Hepatocyte (in vitro differentiated cells): ENCODE measurements around the gene SLC39A10. TPM values are rescaled to one million over a fixed set of nuclear protein-coding genes. Genes with fewer than 3 reads are reported as not detected.

Experiments used
- DNase-seq: peaks from one replicate; pipeline ENCODE4 v3.0.0-alpha.2; 2016; ENCODE audit warnings: low spot score
- H2AFZ ChIP-seq: fragments of 200-600 bp; sonication (generic); 2 replicates; pipeline ENCODE4 v1.6.0; 2016; ENCODE audit warnings: antibody characterized with exemption, mild to moderate bottlenecking
- H3K27ac ChIP-seq: fragments of 200-600 bp; sonication (generic); 2 replicates; pipeline ENCODE4 v1.5.1; 2016; ENCODE audit warnings: mild to moderate bottlenecking
- H3K27me3 ChIP-seq: fragments of 200-600 bp; sonication (generic); 2 replicates; pipeline ENCODE4 v1.6.1; 2016
- H3K36me3 ChIP-seq: fragments of 200-600 bp; sonication (generic); replicated peaks from 2 replicates; pipeline ENCODE4 v1.5.1; 2016; ENCODE audit warnings: low read depth; ENCODE audit not compliant: insufficient read depth
- H3K4me1 ChIP-seq: fragments of 200-600 bp; sonication (generic); 2 replicates; pipeline ENCODE4 v1.5.1; 2016; ENCODE audit warnings: mild to moderate bottlenecking, moderate library complexity; ENCODE audit not compliant: insufficient read depth
- H3K4me2 ChIP-seq: fragments of 200-600 bp; sonication (generic); 2 replicates; pipeline ENCODE4 v1.6.0; 2016
- H3K4me3 ChIP-seq: fragments of 200-600 bp; sonication (generic); 2 replicates; pipeline ENCODE4 v1.5.1; 2016; ENCODE audit warnings: mild to moderate bottlenecking
- H3K79me2 ChIP-seq: fragments of 200-600 bp; sonication (generic); 2 replicates; pipeline ENCODE4 v1.6.0; 2017; ENCODE audit warnings: mild to moderate bottlenecking
- H3K9me2 ChIP-seq: fragments of 200-600 bp; sonication (generic); replicated peaks from 2 replicates; pipeline ENCODE4 v1.6.0; 2017; ENCODE audit warnings: mild to moderate bottlenecking; ENCODE audit not compliant: insufficient read depth
- H3K9me3 ChIP-seq: fragments of 200-600 bp; sonication (generic); 2 replicates; pipeline ENCODE4 v1.5.1; 2016; ENCODE audit warnings: low read depth, mild to moderate bottlenecking
- H4K20me1 ChIP-seq: fragments of 200-600 bp; sonication (generic); 2 replicates; pipeline ENCODE4 v1.6.0; 2016; ENCODE audit warnings: mild to moderate bottlenecking; ENCODE audit not compliant: insufficient read depth, poor library complexity, severe bottlenecking
- EZH2 ChIP-seq: fragments of 200-600 bp; sonication (generic); IDR thresholded peaks from 2 replicates; pipeline ENCODE4 v1.6.1; 2016; ENCODE audit warnings: antibody characterized with exemption, mild to moderate bottlenecking, borderline replicate concordance
- EZH2phosphoT487 ChIP-seq: fragments of 200-600 bp; sonication (generic); IDR thresholded peaks from one replicate; pipeline ENCODE4 v1.6.1; 2018; ENCODE audit warnings: antibody characterized with exemption, mild to moderate bottlenecking, low read depth, moderate library complexity; ENCODE audit not compliant: unreplicated experiment, severe bottlenecking
- WGBS: methylation state at CpG from one replicate; pipeline ENCODE4 v1.1.6; 2016; ENCODE audit warnings: low lambda C conversion rate; ENCODE audit errors: missing lambda C conversion rate; 5-methylcytosine and 5-hydroxymethylcytosine counted together
- polyA plus RNA-seq: library from polyadenylated mRNA; unstranded; fragments of >200 nt; fragmentation: Nextera tagmentation; extraction: Ambion mirVana; gene quantifications from 2 replicates; pipeline ENCODE4 v1.2.1, GENCODE V29; 2016
- total RNA-seq: library from RNA; depleted of rRNA; stranded (reverse); fragments of >200 nt; gene quantifications from 2 replicates; pipeline ENCODE4 v1.2.3, GENCODE V29; 2014
- TF ChIP-seq, protein P1 (sequence below): fragments of 200-600 bp; sonication (generic); IDR thresholded peaks from 2 replicates; pipeline ENCODE4 v1.5.1; 2016; ENCODE audit warnings: antibody characterized with exemption, mild to moderate bottlenecking; ENCODE audit not compliant: poor library complexity

SLC39A10 gene
- total and polyA plus RNA-seq, 2 experiments from 2014 or later = 32.1 to 80.2 TPM

DNA sequence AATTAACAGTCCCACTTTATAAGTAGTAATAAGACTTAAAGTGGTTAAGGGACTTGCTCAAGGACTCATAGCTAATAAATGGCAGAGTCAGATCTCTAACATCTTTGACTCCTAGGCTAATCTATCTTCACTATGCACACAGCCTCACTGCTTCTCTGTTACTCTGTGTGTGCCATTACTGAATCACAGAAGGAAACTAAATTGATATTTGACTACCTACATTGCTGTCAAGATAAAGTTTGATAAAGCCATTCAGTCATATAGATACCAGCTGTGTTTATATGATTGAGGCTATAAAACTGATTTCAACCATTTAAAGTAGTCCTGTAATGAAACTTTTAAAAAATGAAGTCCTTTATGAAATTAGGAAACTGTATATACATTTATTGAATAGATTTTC lies 10.9 kb downstream of the SLC39A10 start:
- no peaks in the 10 kb centered on the region for H4K20me1 ChIP-seq
- H3K4me3 ChIP-seq = no peak overlapping the region

DNA sequence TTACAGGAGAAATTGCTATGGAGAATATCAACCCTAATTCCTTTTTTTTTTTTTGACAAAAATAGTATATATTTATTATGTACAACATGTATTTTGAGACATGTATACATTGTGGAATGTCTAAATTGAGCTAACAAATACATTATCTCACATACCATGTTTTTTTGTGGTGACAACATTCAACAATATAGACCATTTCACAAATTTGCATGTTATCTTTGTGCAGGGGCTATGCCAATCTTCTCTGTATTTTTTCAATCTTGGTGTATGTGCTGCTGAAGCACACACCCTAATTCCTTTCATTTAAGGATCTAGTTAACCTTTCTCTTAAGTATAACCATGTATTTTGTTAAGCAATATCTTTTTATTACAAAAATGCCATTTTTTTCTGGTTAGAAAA lies 13.2 kb downstream of the SLC39A10 start:
- Histone ChIP-seq H2AFZ (no peak overlapping the region), H4K20me1 (no peaks in the 10 kb centered on the region), H3K27me3 (no peaks in the 10 kb centered on the region), H3K36me3 (no peaks in the 10 kb centered on the region), H3K9me2 (no peaks in the 10 kb centered on the region), H3K9me3 (no peaks in the 10 kb centered on the region), H3K4me3 (no peak overlapping the region), H3K79me2 (peaks cover 67% of the 10 kb centered on the region), H3K27ac (no peak overlapping the region), H3K4me2 (no peak overlapping the region), H3K4me1 (no peaks in the 10 kb centered on the region)
- TF ChIP-seq EZH2phosphoT487 (no peak), EZH2 (no peak)
- TF ChIP-seq, protein P1, sequence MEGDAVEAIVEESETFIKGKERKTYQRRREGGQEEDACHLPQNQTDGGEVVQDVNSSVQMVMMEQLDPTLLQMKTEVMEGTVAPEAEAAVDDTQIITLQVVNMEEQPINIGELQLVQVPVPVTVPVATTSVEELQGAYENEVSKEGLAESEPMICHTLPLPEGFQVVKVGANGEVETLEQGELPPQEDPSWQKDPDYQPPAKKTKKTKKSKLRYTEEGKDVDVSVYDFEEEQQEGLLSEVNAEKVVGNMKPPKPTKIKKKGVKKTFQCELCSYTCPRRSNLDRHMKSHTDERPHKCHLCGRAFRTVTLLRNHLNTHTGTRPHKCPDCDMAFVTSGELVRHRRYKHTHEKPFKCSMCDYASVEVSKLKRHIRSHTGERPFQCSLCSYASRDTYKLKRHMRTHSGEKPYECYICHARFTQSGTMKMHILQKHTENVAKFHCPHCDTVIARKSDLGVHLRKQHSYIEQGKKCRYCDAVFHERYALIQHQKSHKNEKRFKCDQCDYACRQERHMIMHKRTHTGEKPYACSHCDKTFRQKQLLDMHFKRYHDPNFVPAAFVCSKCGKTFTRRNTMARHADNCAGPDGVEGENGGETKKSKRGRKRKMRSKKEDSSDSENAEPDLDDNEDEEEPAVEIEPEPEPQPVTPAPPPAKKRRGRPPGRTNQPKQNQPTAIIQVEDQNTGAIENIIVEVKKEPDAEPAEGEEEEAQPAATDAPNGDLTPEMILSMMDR = no peak
- no peak for DNase-seq

More for the DNA sequence above, 10.9 kb downstream of the SLC39A10 start:
- H2AFZ ChIP-seq = no peak overlapping the region
- H3K9me2 ChIP-seq = no peaks in the 10 kb centered on the region
- H3K4me1 ChIP-seq = no peaks in the 10 kb centered on the region
- H3K4me2 ChIP-seq = no peak overlapping the region
- TF ChIP-seq EZH2phosphoT487 (no peak), EZH2 (no peak)
- TF ChIP-seq, protein P1 = no peak
- no peak for DNase-seq
- H3K79me2 ChIP-seq = peaks cover 81% of the 10 kb centered on the region
- H3K27ac ChIP-seq = no peak overlapping the region
- no peaks in the 10 kb centered on the region for H3K36me3 ChIP-seq
- no peaks in the 10 kb centered on the region for H3K27me3 ChIP-seq
- H3K9me3 ChIP-seq = no peaks in the 10 kb centered on the region

DNA sequence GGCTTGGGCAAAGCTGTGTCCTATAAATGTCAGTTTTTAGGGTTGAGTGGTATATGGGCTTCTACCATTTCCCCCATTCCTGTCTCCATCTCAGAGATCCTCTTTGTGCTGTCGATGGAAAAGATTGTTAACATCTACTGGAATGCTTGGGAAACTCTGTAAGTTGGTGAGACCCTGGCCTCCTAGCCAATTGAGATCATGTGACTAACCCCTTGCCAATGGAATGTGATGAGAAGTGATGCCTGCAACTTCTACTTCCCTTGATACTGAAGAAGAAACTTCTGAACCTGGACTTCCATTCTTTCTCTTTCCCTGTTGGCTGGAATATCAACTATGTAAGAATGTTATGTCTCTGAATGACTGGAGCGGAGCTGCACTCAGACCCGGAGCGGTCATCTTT lies 14.5 kb downstream of the SLC39A10 start:
- no peak overlapping the region for H3K4me2 ChIP-seq
- no peaks in the 10 kb centered on the region for H3K36me3 ChIP-seq
- H4K20me1 ChIP-seq = no peaks in the 10 kb centered on the region
- H3K4me3 ChIP-seq = no peak overlapping the region
- H3K27me3 ChIP-seq = no peaks in the 10 kb centered on the region
- no peak for TF ChIP-seq EZH2
- TF ChIP-seq, protein P1 = no peak
- TF ChIP-seq EZH2phosphoT487 = no peak
- H3K9me2 ChIP-seq = no peaks in the 10 kb centered on the region
- no peak overlapping the region for H2AFZ ChIP-seq
- no peaks in the 10 kb centered on the region for H3K4me1 ChIP-seq
- no peak for DNase-seq
- H3K79me2 ChIP-seq = peaks cover 53% of the 10 kb centered on the region
- H3K9me3 ChIP-seq = no peaks in the 10 kb centered on the region
- no peak overlapping the region for H3K27ac ChIP-seq
- WGBS = 98% methylated on average over 4 of the region's 4 CpGs

DNA sequence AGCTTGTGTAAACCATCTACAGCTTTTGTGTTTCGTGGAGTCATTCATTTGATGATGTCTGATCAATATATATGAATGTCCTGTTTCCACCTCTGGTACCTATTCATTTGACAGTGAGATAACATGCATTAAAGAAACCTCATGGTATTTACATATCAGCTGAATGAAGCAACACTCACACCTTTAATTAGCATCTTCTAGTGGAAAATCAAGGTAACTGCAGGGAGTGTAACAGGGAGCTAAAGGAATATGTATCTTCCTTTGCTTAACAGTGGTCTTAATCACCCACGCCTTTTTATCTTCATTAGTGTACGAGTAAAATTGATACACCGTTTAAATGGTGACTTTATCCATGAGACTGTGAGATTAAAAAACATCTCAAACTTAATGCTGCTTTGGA lies 15.6 kb downstream of the SLC39A10 start:
- Histone ChIP-seq H3K79me2 (peaks cover 49% of the 10 kb centered on the region), H3K4me1 (peaks cover 7% of the 10 kb centered on the region), H3K4me3 (no peak overlapping the region), H3K27me3 (no peaks in the 10 kb centered on the region), H3K9me3 (no peaks in the 10 kb centered on the region), H3K27ac (no peak overlapping the region), H3K9me2 (no peaks in the 10 kb centered on the region), H2AFZ (no peak overlapping the region), H4K20me1 (no peaks in the 10 kb centered on the region), H3K36me3 (no peaks in the 10 kb centered on the region), H3K4me2 (no peak overlapping the region)
- TF ChIP-seq EZH2 = no peak
- TF ChIP-seq, protein P1 = peak; percentile 14
- no peak for DNase-seq
- 87% methylated on average over 4 of the region's 4 CpGs for WGBS
